ENCODE results near the gene RMDN3. TPM values are rescaled to one million over a fixed set of nuclear protein-coding genes. Genes with fewer than 3 reads are reported as not detected.

Gene RMDN3
- total and polyA plus RNA-seq, 2 of the 13 experiments (the other 11 are each of a cell fraction or from before 2014, with no cell fraction given), result 16.8 to 19.5 TPM

- TF ChIP-seq HNF1A (IDR thresholded peaks at IDR 0.05; ENCODE audit: low read depth) (peak; percentile 68; the same call in 1 of the 2 replicates), HNF1A (CRISPR knock-in tag; IDR thresholded peaks at IDR 0.05; ENCODE audit: borderline replicate concordance) (peak; percentile 53; the same call in 1 of the 2 replicates), ZFP36 (IDR thresholded peaks at IDR 0.05; ENCODE audit: borderline replicate concordance, low read depth, low read length, partially characterized antibody) (no peak), NPAS2 (CRISPR knock-in tag; IDR thresholded peaks at IDR 0.05; ENCODE audit: borderline replicate concordance) (no peak), POGZ (CRISPR knock-in tag; IDR thresholded peaks at IDR 0.05) (peak; percentile 65; the same call in 1 of the 2 replicates), ZNF773 (CRISPR knock-in tag; IDR thresholded peaks at IDR 0.05; ENCODE audit: borderline replicate concordance) (no peak), FOSL1 (CRISPR knock-in tag; IDR thresholded peaks at IDR 0.05; ENCODE audit: borderline replicate concordance) (no peak), ZNF205 (CRISPR knock-in tag; IDR thresholded peaks at IDR 0.05) (peak; percentile 100), SMARCE1 (IDR thresholded peaks at IDR 0.05; ENCODE audit: borderline replicate concordance) (no peak), ZNF160 (CRISPR knock-in tag; IDR thresholded peaks at IDR 0.05) (no peak), MTA1 (CRISPR knock-in tag; IDR thresholded peaks at IDR 0.05; ENCODE audit: borderline replicate concordance) (no peak), ZNF547 (CRISPR knock-in tag; IDR thresholded peaks at IDR 0.05) (no peak), ZNF3 (CRISPR knock-in tag; IDR thresholded peaks at IDR 0.05) (0 out of 2 replicates have a peak, but pooled peaks have one; percentile 4), ZNF530 (CRISPR knock-in tag; IDR thresholded peaks at IDR 0.05; ENCODE audit: low read depth) (no peak), ATF7 (IDR thresholded peaks at IDR 0.05) (no peak), ATF7 (CRISPR knock-in tag; IDR thresholded peaks at IDR 0.05) (no peak), ZNF549 (CRISPR knock-in tag; IDR thresholded peaks at IDR 0.05) (no peak), REXO4 (CRISPR knock-in tag; IDR thresholded peaks at IDR 0.05; ENCODE audit: borderline replicate concordance) (no peak)
- TF ChIP-seq, protein P1, sequence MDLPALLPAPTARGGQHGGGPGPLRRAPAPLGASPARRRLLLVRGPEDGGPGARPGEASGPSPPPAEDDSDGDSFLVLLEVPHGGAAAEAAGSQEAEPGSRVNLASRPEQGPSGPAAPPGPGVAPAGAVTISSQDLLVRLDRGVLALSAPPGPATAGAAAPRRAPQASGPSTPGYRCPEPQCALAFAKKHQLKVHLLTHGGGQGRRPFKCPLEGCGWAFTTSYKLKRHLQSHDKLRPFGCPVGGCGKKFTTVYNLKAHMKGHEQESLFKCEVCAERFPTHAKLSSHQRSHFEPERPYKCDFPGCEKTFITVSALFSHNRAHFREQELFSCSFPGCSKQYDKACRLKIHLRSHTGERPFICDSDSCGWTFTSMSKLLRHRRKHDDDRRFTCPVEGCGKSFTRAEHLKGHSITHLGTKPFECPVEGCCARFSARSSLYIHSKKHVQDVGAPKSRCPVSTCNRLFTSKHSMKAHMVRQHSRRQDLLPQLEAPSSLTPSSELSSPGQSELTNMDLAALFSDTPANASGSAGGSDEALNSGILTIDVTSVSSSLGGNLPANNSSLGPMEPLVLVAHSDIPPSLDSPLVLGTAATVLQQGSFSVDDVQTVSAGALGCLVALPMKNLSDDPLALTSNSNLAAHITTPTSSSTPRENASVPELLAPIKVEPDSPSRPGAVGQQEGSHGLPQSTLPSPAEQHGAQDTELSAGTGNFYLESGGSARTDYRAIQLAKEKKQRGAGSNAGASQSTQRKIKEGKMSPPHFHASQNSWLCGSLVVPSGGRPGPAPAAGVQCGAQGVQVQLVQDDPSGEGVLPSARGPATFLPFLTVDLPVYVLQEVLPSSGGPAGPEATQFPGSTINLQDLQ (CRISPR knock-in tag; IDR thresholded peaks at IDR 0.05), result no peak
- TF ChIP-seq, protein P2, sequence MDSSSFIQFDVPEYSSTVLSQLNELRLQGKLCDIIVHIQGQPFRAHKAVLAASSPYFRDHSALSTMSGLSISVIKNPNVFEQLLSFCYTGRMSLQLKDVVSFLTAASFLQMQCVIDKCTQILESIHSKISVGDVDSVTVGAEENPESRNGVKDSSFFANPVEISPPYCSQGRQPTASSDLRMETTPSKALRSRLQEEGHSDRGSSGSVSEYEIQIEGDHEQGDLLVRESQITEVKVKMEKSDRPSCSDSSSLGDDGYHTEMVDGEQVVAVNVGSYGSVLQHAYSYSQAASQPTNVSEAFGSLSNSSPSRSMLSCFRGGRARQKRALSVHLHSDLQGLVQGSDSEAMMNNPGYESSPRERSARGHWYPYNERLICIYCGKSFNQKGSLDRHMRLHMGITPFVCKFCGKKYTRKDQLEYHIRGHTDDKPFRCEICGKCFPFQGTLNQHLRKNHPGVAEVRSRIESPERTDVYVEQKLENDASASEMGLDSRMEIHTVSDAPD (CRISPR knock-in tag; IDR thresholded peaks at IDR 0.05), result no peak
- TF ChIP-seq, protein P3, sequence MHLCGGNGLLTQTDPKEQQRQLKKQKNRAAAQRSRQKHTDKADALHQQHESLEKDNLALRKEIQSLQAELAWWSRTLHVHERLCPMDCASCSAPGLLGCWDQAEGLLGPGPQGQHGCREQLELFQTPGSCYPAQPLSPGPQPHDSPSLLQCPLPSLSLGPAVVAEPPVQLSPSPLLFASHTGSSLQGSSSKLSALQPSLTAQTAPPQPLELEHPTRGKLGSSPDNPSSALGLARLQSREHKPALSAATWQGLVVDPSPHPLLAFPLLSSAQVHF (CRISPR knock-in tag; IDR thresholded peaks at IDR 0.05), result no peak
Observed at GRCh38 chr15:40793216-40793989, 38.3 kb upstream of the RMDN3 start (continued).

Data from HepG2 (cell line).